SK-N-SH (cell line): ENCODE measurements around the gene STPG1. TPM values are rescaled to one million over a fixed set of nuclear protein-coding genes. Genes with fewer than 3 reads are reported as not detected.

Experiments used
- CTCF ChIA-PET: fragments of 300-600, 350-600 bp; formaldehyde crosslinking; extraction: SDS; loops from one replicate; lab custom pipeline; 2021; lab: Yijun Ruan, JAX
- POLR2A ChIA-PET: fragments of 350-600 bp; sonication (Branson Sonifier 250); formaldehyde crosslinking; extraction: SDS; loops from one replicate; lab custom pipeline; 2020; ENCODE audit warnings: antibody characterized with exemption, inconsistent platforms; lab: Yijun Ruan, JAX
- DNase-seq: peaks from one replicate; pipeline ENCODE4 v3.0.0; 2012
- H2AFZ ChIP-seq: fragments of 200-600 bp; sonication (generic); 2 replicates; pipeline ENCODE4 v1.8.1; 2016; ENCODE audit warnings: antibody characterized with exemption, mild to moderate bottlenecking, low read depth
- H3F3A ChIP-seq: fragments of 200-600 bp; sonication (generic); replicated peaks from 2 replicates; pipeline ENCODE3; 2016; ENCODE audit warnings: antibody characterized with exemption, mild to moderate bottlenecking; ENCODE audit not compliant: insufficient read depth
- H3K27ac ChIP-seq, 2 experiments: fragments of 200-500 bp in 1 of 2; fragments of 200-600 bp in 1 of 2; sonication (Bioruptor generic) in 1 of 2; sonication (generic), shearing (Covaris generic) in 1 of 2; 2 replicates each; pipeline versions ENCODE4 v1.5.1 to v1.6.1; 2014 to 2016; ENCODE audit warnings: low read depth in 2 of 2, inconsistent platforms in 1 of 2, low read length in 1 of 2, mild to moderate bottlenecking in 1 of 2, mixed read lengths in 1 of 2
- H3K27me3 ChIP-seq: fragments of 200-600 bp; sonication (generic), shearing (Covaris generic); 2 replicates; pipeline ENCODE4 v1.6.1; 2016; ENCODE audit warnings: mixed run types; ENCODE audit not compliant: insufficient read depth
- H3K36me3 ChIP-seq, 2 experiments: fragments of 200-500 bp in 1 of 2; fragments of 200-600 bp in 1 of 2; sonication (Bioruptor generic) in 1 of 2; sonication (generic) in 1 of 2; replicated peaks in 1 of 2; 2 replicates each; pipeline versions ENCODE3 to v1.5.1; 2014 to 2016; ENCODE audit warnings: low read length in 1 of 2, mild to moderate bottlenecking in 1 of 2; ENCODE audit not compliant: insufficient read depth in 2 of 2, control insufficient read depth in 1 of 2
- H3K4me1 ChIP-seq, 2 experiments: fragments of 200-500 bp in 1 of 2; fragments of 200-600 bp in 1 of 2; sonication (Bioruptor generic) in 1 of 2; sonication (generic), shearing (Covaris generic) in 1 of 2; 2 replicates each; pipeline versions ENCODE4 v1.5.1 to v1.6.1; 2014 to 2016; ENCODE audit warnings: low read depth in 1 of 2, low read length in 1 of 2, mixed run types in 1 of 2; ENCODE audit not compliant: insufficient read depth in 2 of 2, control insufficient read depth in 1 of 2
- H3K4me2 ChIP-seq: fragments of 200-600 bp; sonication (generic), shearing (Covaris generic); 2 replicates; pipeline ENCODE4 v1.6.1; 2017; ENCODE audit warnings: mixed run types
- H3K4me3 ChIP-seq, 2 experiments: fragments of 200-500 bp in 1 of 2; fragments of 200-600 bp in 1 of 2; sonication (Bioruptor generic) in 1 of 2; sonication (generic), shearing (Covaris generic) in 1 of 2; 2 replicates each; pipeline versions ENCODE4 v1.5.1 to v1.8.1; 2014 to 2016; ENCODE audit warnings: low read depth in 2 of 2, inconsistent platforms in 1 of 2, low read length in 1 of 2, mild to moderate bottlenecking in 1 of 2, mixed read lengths in 1 of 2, moderate library complexity in 1 of 2
- H3K79me2 ChIP-seq: fragments of 200-600 bp; sonication (generic); 2 replicates; pipeline ENCODE4 v1.8.1; 2017; ENCODE audit warnings: mild to moderate bottlenecking; ENCODE audit not compliant: insufficient read depth
- H3K9ac ChIP-seq: fragments of 200-600 bp; sonication (generic); 2 replicates; pipeline ENCODE4 v1.6.1; 2017; ENCODE audit warnings: mixed run types
- H3K9me2 ChIP-seq: fragments of 200-600 bp; sonication (generic); 2 replicates; pipeline ENCODE4 v1.6.1; 2017; ENCODE audit warnings: mixed run types
- H3K9me3 ChIP-seq: fragments of 200-600 bp; sonication (generic); 2 replicates; pipeline ENCODE4 v1.6.1; 2017; ENCODE audit warnings: mixed run types, mild to moderate bottlenecking, moderate library complexity
- H4K20me1 ChIP-seq: fragments of 200-600 bp; sonication (generic); 2 replicates; pipeline ENCODE4 v1.6.1; 2017; ENCODE audit warnings: mild to moderate bottlenecking, mixed run types; ENCODE audit not compliant: insufficient read depth
- FOSL2 ChIP-seq: IDR thresholded peaks from 2 replicates; pipeline ENCODE4 v1.4.0; 2012; ENCODE audit warnings: low read depth, mild to moderate bottlenecking, moderate library complexity, borderline replicate concordance
- FOXM1 ChIP-seq: IDR thresholded peaks from 2 replicates; pipeline ENCODE4 v1.4.0; 2012; ENCODE audit warnings: low read depth, mild to moderate bottlenecking
- GATA2 ChIP-seq: sonication (generic); formaldehyde crosslinking; IDR thresholded peaks from 2 replicates; pipeline ENCODE4 v1.5.0; 2020; ENCODE audit warnings: mild to moderate bottlenecking, missing genetic modification reagents
- MEF2A ChIP-seq: IDR thresholded peaks from 2 replicates; pipeline ENCODE4 v1.4.0; 2012; ENCODE audit warnings: low read depth, borderline replicate concordance
- NFIC ChIP-seq: IDR thresholded peaks from 2 replicates; pipeline ENCODE4 v1.4.0; 2012; ENCODE audit warnings: borderline replicate concordance
- NRF1 ChIP-seq: IDR thresholded peaks from 2 replicates; pipeline ENCODE4 v1.6.1; 2012; ENCODE audit warnings: low read depth, mild to moderate bottlenecking, low read length
- RAD21 ChIP-seq: IDR thresholded peaks from 2 replicates; pipeline ENCODE4 v1.6.1; 2012; ENCODE audit warnings: mild to moderate bottlenecking, low read length
- RCOR1 ChIP-seq: fragments of 150-350 bp; IDR thresholded peaks from 2 replicates; pipeline ENCODE4 v1.6.1; 2017; ENCODE audit warnings: antibody characterized with exemption, low read length
- REST ChIP-seq: IDR thresholded peaks from 2 replicates; pipeline ENCODE4 v1.6.1; 2012; ENCODE audit warnings: mild to moderate bottlenecking, low read depth, low read length, moderate library complexity
- TAF1 ChIP-seq: IDR thresholded peaks from 2 replicates; pipeline ENCODE4 v1.6.1; 2012; ENCODE audit warnings: low read depth, mild to moderate bottlenecking, low read length, moderate library complexity, borderline replicate concordance
- TCF12 ChIP-seq: IDR thresholded peaks from 2 replicates; pipeline ENCODE4 v1.4.0; 2012
- ZBTB33 ChIP-seq: IDR thresholded peaks from 2 replicates; pipeline ENCODE4 v1.4.0; 2012; ENCODE audit warnings: low read depth, borderline replicate concordance
- WGBS: methylation state at CpG from one replicate; pipeline ENCODE4 v1.1.6; 2017; ENCODE audit warnings: low lambda C conversion rate; 5-methylcytosine and 5-hydroxymethylcytosine counted together
- polyA plus RNA-seq, 3 experiments: library from polyadenylated mRNA; depleted of rRNA; stranded (reverse); fragments of >200 nt; gene quantifications; 2 replicates each; pipeline ENCODE4 v1.2.3, GENCODE V29; 2012
- TF ChIP-seq, protein P1 (sequence below): fragments of 150-350 bp; IDR thresholded peaks from 2 replicates; pipeline ENCODE4 v1.6.1; 2017; ENCODE audit warnings: antibody characterized with exemption, low read length, low read depth, borderline replicate concordance
- TF ChIP-seq, protein P2 (sequence below): IDR thresholded peaks from 2 replicates; pipeline ENCODE4; 2012

Gene STPG1
- polyA plus RNA-seq, 1 of the 3 experiments (the other 2 are of a cell fraction), result 8.7 TPM

DNA sequence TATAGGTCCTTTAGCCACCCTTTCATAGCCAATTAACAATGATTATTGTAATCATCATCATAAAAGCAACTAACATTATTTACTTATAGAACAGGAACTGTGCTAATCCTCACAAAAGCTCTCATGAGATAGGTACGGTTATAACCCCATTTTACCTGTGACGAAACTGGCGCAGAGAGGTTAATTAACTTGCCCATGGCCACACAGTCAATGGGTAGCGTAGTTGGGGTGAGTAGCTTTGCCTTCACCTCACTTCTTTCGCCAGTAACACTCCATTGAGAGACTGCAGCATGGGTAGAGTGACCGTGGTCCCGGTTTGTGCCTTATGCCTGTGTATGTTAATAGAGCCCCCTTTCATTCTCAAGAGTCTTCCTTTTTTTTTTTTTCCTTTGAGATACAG, 12.3 kb upstream of the STPG1 start:
- Histone ChIP-seq H3K4me1 (no peaks in the 10 kb centered on the region; a peak in 1 of 4 replicates), H3K4me2 (no peak overlapping the region)
- no peak for DNase-seq
- TF ChIP-seq NFIC (no peak), RCOR1 (no peak), MEF2A (no peak), GATA2 (CRISPR knock-in tag) (no peak), FOXM1 (no peak)
- TF ChIP-seq, all 33 proteins: peak for 0
- Histone ChIP-seq H3K27ac (no peak overlapping the region), H3K9me2 (no peaks in the 10 kb centered on the region), H3K4me3 (no peak overlapping the region), H3K36me3 (peaks cover 2 to 4% of the 10 kb centered on the region in 2 experiments), H3K79me2 (no peaks in the 10 kb centered on the region), H3K27me3 (no peaks in the 10 kb centered on the region), H3K9ac (no peak overlapping the region), H4K20me1 (no peaks in the 10 kb centered on the region), H3F3A (no peaks in the 10 kb centered on the region), H3K9me3 (no peaks in the 10 kb centered on the region), H2AFZ (no peak overlapping the region)
- ChIA-PET CTCF (interaction anchor here (0.6 to 3.5 kb wide), 5 partner anchors 9 to 227 kb away, joined by 3 to 20 read pairs (median 4); partner anchors contain the start of genes NIPAL3 and STPG1), POLR2A (no interaction called here)
- WGBS, result 83% methylated on average over 7 of the region's 7 CpGs

GRCh38 chr1:24425441-24425840, 11.9 kb upstream of the STPG1 start:
- no peak overlapping the region for H2AFZ ChIP-seq
- no peak for TF ChIP-seq GATA2 (CRISPR knock-in tag)
- TF ChIP-seq, protein P1, sequence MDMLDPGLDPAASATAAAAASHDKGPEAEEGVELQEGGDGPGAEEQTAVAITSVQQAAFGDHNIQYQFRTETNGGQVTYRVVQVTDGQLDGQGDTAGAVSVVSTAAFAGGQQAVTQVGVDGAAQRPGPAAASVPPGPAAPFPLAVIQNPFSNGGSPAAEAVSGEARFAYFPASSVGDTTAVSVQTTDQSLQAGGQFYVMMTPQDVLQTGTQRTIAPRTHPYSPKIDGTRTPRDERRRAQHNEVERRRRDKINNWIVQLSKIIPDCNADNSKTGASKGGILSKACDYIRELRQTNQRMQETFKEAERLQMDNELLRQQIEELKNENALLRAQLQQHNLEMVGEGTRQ, result no peak
- no peak for TF ChIP-seq ZBTB33
- no peak for TF ChIP-seq TAF1
- TF ChIP-seq NRF1, result no peak
- TF ChIP-seq RAD21, result no peak
- TF ChIP-seq, protein P2, sequence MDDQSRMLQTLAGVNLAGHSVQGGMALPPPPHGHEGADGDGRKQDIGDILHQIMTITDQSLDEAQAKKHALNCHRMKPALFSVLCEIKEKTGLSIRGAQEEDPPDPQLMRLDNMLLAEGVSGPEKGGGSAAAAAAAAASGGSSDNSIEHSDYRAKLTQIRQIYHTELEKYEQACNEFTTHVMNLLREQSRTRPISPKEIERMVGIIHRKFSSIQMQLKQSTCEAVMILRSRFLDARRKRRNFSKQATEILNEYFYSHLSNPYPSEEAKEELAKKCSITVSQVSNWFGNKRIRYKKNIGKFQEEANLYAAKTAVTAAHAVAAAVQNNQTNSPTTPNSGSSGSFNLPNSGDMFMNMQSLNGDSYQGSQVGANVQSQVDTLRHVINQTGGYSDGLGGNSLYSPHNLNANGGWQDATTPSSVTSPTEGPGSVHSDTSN, result no peak
- no peak for TF ChIP-seq NFIC
- TF ChIP-seq REST, result no peak
- no peak for TF ChIP-seq TCF12
- no peak for TF ChIP-seq FOSL2
- no peak overlapping the region for H3K4me2 ChIP-seq
- H3K4me1 ChIP-seq, result no peaks in the 10 kb centered on the region; a peak in 1 of 4 replicates
- no peaks in the 10 kb centered on the region for H4K20me1 ChIP-seq
- H3K9me3 ChIP-seq, result no peaks in the 10 kb centered on the region
- peaks cover 4 to 6% of the 10 kb centered on the region in 2 experiments for H3K36me3 ChIP-seq
- POLR2A ChIA-PET, result no interaction called here
- no peaks in the 10 kb centered on the region for H3K9me2 ChIP-seq
- no peak overlapping the region for H3K27ac ChIP-seq
- no peak for DNase-seq
- H3K4me3 ChIP-seq, result no peak overlapping the region
- no peaks in the 10 kb centered on the region for H3F3A ChIP-seq
- H3K27me3 ChIP-seq, result no peaks in the 10 kb centered on the region
- no peak overlapping the region for H3K9ac ChIP-seq
- no peaks in the 10 kb centered on the region for H3K79me2 ChIP-seq
- 90% methylated on average over 3 of the region's 3 CpGs for WGBS
- CTCF ChIA-PET, result interaction anchor here (1.3 to 3.5 kb wide), 4 partner anchors 8 to 226 kb away, joined by 3 to 20 read pairs (median 6); partner anchors contain the start of genes NIPAL3 and STPG1
